ENCODE results near the gene DMRTA2.
"Not testable (repeated sequence)": the region's sequence is repeated elsewhere in the genome, so short reads cannot be mapped to it uniquely, and the experiment has no call there.

The DMRTA2 gene

GRCh38 chr1:50423670-50424000 is 392 bp upstream of the DMRTA2 start:
- no peak for DNase-seq

GRCh38 chr1:50422675-50422945 is 633 bp downstream of the DMRTA2 start:
- no peak for DNase-seq

GRCh38 chr1:50421768-50422674 is 1.2 kb downstream of the DMRTA2 start:
- DNase-seq: no peak

- DNase-seq: no peak
Measured at GRCh38 chr1:50421366-50421748, 1.9 kb downstream of the DMRTA2 start.

GRCh38 chr1:50420689-50421365 is 2.4 kb downstream of the DMRTA2 start:
- DNase-seq: no peak

- DNase-seq: no peak
Measured at GRCh38 chr1:50419907-50420677, 3.2 kb downstream of the DMRTA2 start.

- no peak for DNase-seq
Measured at GRCh38 chr1:50419192-50419906, 3.9 kb downstream of the DMRTA2 start.

GRCh38 chr1:50418600-50419109 is 4.6 kb downstream of the DMRTA2 start:
- DNase-seq: no peak

- no peak for DNase-seq
Measured at GRCh38 chr1:50417946-50418599, 5.2 kb downstream of the DMRTA2 start.

- DNase-seq: no peak
Measured at GRCh38 chr1:50417507-50417906, 5.7 kb downstream of the DMRTA2 start.

GRCh38 chr1:50416553-50417453 is 6.4 kb downstream of the DMRTA2 start:
- no peak for DNase-seq

GRCh38 chr1:50416150-50416527 is 7.1 kb downstream of the DMRTA2 start:
- no peak for DNase-seq

GRCh38 chr1:50415235-50416149 is 7.8 kb downstream of the DMRTA2 start:
- DNase-seq: no peak

GRCh38 chr1:50414853-50415234 is 8.4 kb downstream of the DMRTA2 start:
- no peak for DNase-seq

- no peak for DNase-seq
Measured at GRCh38 chr1:50412813-50413476, 10.3 kb downstream of the DMRTA2 start.

- DNase-seq: no peak
Measured at GRCh38 chr1:50405814-50406213, 17.4 kb downstream of the DMRTA2 start.

- no peak for DNase-seq
Measured at GRCh38 chr1:50393522-50394120, 29.6 kb downstream of the DMRTA2 start.

GRCh38 chr1:50381551-50381950 is 41.7 kb downstream of the DMRTA2 start:
- DNase-seq: not testable (repeated sequence)

- DNase-seq: no peak
Measured at GRCh38 chr1:50378770-50379169, 44.5 kb downstream of the DMRTA2 start.

Data from bone marrow (tissue), 2 donors.